ENCODE data around the gene SPEG. TPM values are rescaled to one million over a fixed set of nuclear protein-coding genes. Genes with fewer than 3 reads are reported as not detected.

Gene SPEG
- total RNA-seq, 2 donors from 2014 or later: 30.7 to 53.4 TPM

GRCh38 chr2:219445220-219445640, 10.6 kb downstream of the SPEG start:
- Histone ChIP-seq H3K4me1 (replicated peaks) (no peaks in the 10 kb centered on the region), H3K27me3 (replicated peaks; ENCODE audit: insufficient read depth) (no peaks in the 10 kb centered on the region), H3K4me3 (no peak overlapping the region), H3K9me3 (no peaks in the 10 kb centered on the region), H3K36me3 (no peaks in the 10 kb centered on the region), H3K27ac (peak overlapping the region; percentile 43 to 57)
- intact Hi-C loops (cut with DNase I): no loop called here
- TF ChIP-seq CTCF (IDR thresholded peaks at IDR 0.05) (no peak), POLR2A (IDR thresholded peaks at IDR 0.05) (no peak), POLR2AphosphoS5 (IDR thresholded peaks at IDR 0.05) (no peak)
- 57% methylated on average over 5 of the region's 5 CpGs for WGBS
- DNase-seq (ENCODE audit: low spot score): no peak

- WGBS: 36% methylated on average over 6 of the region's 6 CpGs
- no peaks in the 10 kb centered on the region for H3K27me3 ChIP-seq (replicated peaks; ENCODE audit: insufficient read depth)
- no peaks in the 10 kb centered on the region for H3K9me3 ChIP-seq
- no peak for TF ChIP-seq POLR2AphosphoS5 (IDR thresholded peaks at IDR 0.05)
- TF ChIP-seq POLR2A (IDR thresholded peaks at IDR 0.05): no peak
- no peak for TF ChIP-seq CTCF (IDR thresholded peaks at IDR 0.05)
- no peak overlapping the region for H3K4me3 ChIP-seq
- intact Hi-C loops (cut with DNase I): no loop called here
- H3K27ac ChIP-seq: peak overlapping the region in 1 of 2 donors; percentile 57
- H3K36me3 ChIP-seq: no peaks in the 10 kb centered on the region
- no peaks in the 10 kb centered on the region for H3K4me1 ChIP-seq (replicated peaks)
- DNase-seq (ENCODE audit: low spot score): no peak
These were observed 11.5 kb downstream of the SPEG start for GRCh38 chr2:219446101-219446504.

GRCh38 chr2:219446689-219447088, 12.0 kb downstream of the SPEG start:
- intact Hi-C loops (cut with DNase I): no loop called here
- no peaks in the 10 kb centered on the region for H3K9me3 ChIP-seq

GRCh38 chr2:219447242-219448098, 12.8 kb downstream of the SPEG start:
- no peaks in the 10 kb centered on the region for H3K36me3 ChIP-seq
- H3K4me3 ChIP-seq: no peak overlapping the region
- no peaks in the 10 kb centered on the region for H3K4me1 ChIP-seq (replicated peaks)
- intact Hi-C loops (cut with DNase I): no loop called here
- 81% methylated on average over 23 of the region's 23 CpGs for WGBS
- no peaks in the 10 kb centered on the region for H3K9me3 ChIP-seq
- H3K27ac ChIP-seq: no peak overlapping the region
- H3K27me3 ChIP-seq (replicated peaks; ENCODE audit: insufficient read depth): no peaks in the 10 kb centered on the region
- no peak for DNase-seq (ENCODE audit: low spot score)
- TF ChIP-seq CTCF (IDR thresholded peaks at IDR 0.05): no peak
- TF ChIP-seq POLR2AphosphoS5 (IDR thresholded peaks at IDR 0.05): no peak
- no peak for TF ChIP-seq POLR2A (IDR thresholded peaks at IDR 0.05)

More at GRCh38 chr2:219446689-219447088, 12.0 kb downstream of the SPEG start:
- DNase-seq (ENCODE audit: low spot score): no peak
- TF ChIP-seq POLR2AphosphoS5 (IDR thresholded peaks at IDR 0.05) (no peak), POLR2A (IDR thresholded peaks at IDR 0.05) (no peak), CTCF (IDR thresholded peaks at IDR 0.05) (no peak)
- no peaks in the 10 kb centered on the region for H3K27me3 ChIP-seq (replicated peaks; ENCODE audit: insufficient read depth)
- H3K4me3 ChIP-seq: no peak overlapping the region
- no peaks in the 10 kb centered on the region for H3K4me1 ChIP-seq (replicated peaks)
- no peaks in the 10 kb centered on the region for H3K36me3 ChIP-seq
- peak overlapping the region in 1 of 2 donors; percentile 57 for H3K27ac ChIP-seq
- 92% methylated on average over 1 of the region's 1 CpG for WGBS

All from prostate gland (tissue), 2 donors.